CD4-positive, alpha-beta memory T cell (primary cell): ENCODE measurements around the gene CHSY1. TPM values are rescaled to one million over a fixed set of nuclear protein-coding genes. Genes with fewer than 3 reads are reported as not detected.

Source experiments
- CTCF ChIA-PET: fragments of 350-600 bp; sonication (Branson Sonifier 250); formaldehyde crosslinking; loops from one replicate; lab custom pipeline; 2021; ENCODE audit warnings: inconsistent platforms; ENCODE audit not compliant: partially characterized antibody; lab: Charles Lee
- POLR2A ChIA-PET: fragments of 350-600 bp; sonication (Branson Sonifier 250); formaldehyde crosslinking; loops from one replicate; lab custom pipeline; 2021; ENCODE audit not compliant: partially characterized antibody; lab: Charles Lee
- DNase-seq, 5 donors: peaks; one replicate each; pipeline versions ENCODE4 v3.0.0 to v3.0.0-alpha.2; 2020 to 2022; ENCODE audit warnings: mixed read lengths in 1 of 5
- H3K27ac ChIP-seq: one replicate; pipeline ENCODE4 v1.7.0; 2013; ENCODE audit warnings: low read depth, low read length
- H3K27me3 ChIP-seq: 2 replicates; pipeline ENCODE4 v1.7.0; 2013; ENCODE audit warnings: mild to moderate bottlenecking, low read length, moderate library complexity; ENCODE audit not compliant: insufficient read depth
- H3K36me3 ChIP-seq: 2 replicates; pipeline ENCODE4 v1.7.0; 2013; ENCODE audit warnings: mild to moderate bottlenecking, low read length, moderate library complexity; ENCODE audit not compliant: insufficient read depth
- H3K4me1 ChIP-seq: 2 replicates; pipeline ENCODE4 v1.7.0; 2013; ENCODE audit warnings: mild to moderate bottlenecking, low read length, moderate library complexity; ENCODE audit not compliant: insufficient read depth
- H3K4me3 ChIP-seq, 2 donors: one replicate each; pipeline ENCODE4 v1.7.0; 2013; ENCODE audit warnings: low read length in 2 of 2, mild to moderate bottlenecking in 1 of 2
- H3K9me3 ChIP-seq, 2 donors: one replicate each; pipeline ENCODE4 v1.7.0; 2013; ENCODE audit warnings: low read length in 2 of 2, control low read depth in 1 of 2; ENCODE audit not compliant: control insufficient read depth in 1 of 2
- H3K27ac Mint-ChIP-seq, 7 donors: one replicate each; pipeline ENCODE4 v1.8.0; 2020 to 2021; ENCODE audit warnings: mixed read lengths in 7 of 7, mild to moderate bottlenecking in 6 of 7, inconsistent platforms in 3 of 7, moderate library complexity in 3 of 7
- H3K27me3 Mint-ChIP-seq, 2 donors: one replicate each; pipeline ENCODE4 v1.8.0; 2020 to 2021; ENCODE audit warnings: mixed read lengths in 2 of 2
- H3K36me3 Mint-ChIP-seq, 2 donors: one replicate each; pipeline ENCODE4 v1.8.0; 2020 to 2021; ENCODE audit warnings: mixed read lengths in 2 of 2, inconsistent platforms in 1 of 2, mild to moderate bottlenecking in 1 of 2
- H3K4me1 Mint-ChIP-seq, 4 donors: one replicate each; pipeline ENCODE4 v1.8.0; 2020 to 2021; ENCODE audit warnings: mixed read lengths in 4 of 4, mild to moderate bottlenecking in 1 of 4
- H3K4me3 Mint-ChIP-seq, 8 donors: one replicate each; pipeline ENCODE4 v1.8.0; 2020 to 2021; ENCODE audit warnings: mixed read lengths in 8 of 8, mild to moderate bottlenecking in 7 of 8, moderate library complexity in 6 of 8, inconsistent platforms in 3 of 8
- H3K9me3 Mint-ChIP-seq, 8 donors: one replicate each; pipeline ENCODE4 v1.8.0; 2020 to 2021; ENCODE audit warnings: mixed read lengths in 8 of 8, mild to moderate bottlenecking in 5 of 8, inconsistent platforms in 3 of 8, moderate library complexity in 1 of 8
- intact Hi-C: fragments of 100-400 bp; cut with micrococcal nuclease; formaldehyde crosslinking; loops from one replicate; pipeline ENCODE4 v1.15.1; 2023
- polyA plus RNA-seq, 2 donors: library from polyadenylated mRNA; unstranded; fragments of 300-500 nt; fragmentation: Illumina TruSeq; gene quantifications; one replicate each; pipeline ENCODE4 v1.2.3, GENCODE V29; 2021
- total RNA-seq, 2 experiments: library from RNA; stranded (reverse); gene quantifications; one replicate each; pipeline ENCODE4 v1.2.3, GENCODE V29; 2021

Gene CHSY1
- total and polyA plus RNA-seq, 4 experiments from 2014 or later, result 0.64 to 11.9 (median 6.9) TPM

DNA sequence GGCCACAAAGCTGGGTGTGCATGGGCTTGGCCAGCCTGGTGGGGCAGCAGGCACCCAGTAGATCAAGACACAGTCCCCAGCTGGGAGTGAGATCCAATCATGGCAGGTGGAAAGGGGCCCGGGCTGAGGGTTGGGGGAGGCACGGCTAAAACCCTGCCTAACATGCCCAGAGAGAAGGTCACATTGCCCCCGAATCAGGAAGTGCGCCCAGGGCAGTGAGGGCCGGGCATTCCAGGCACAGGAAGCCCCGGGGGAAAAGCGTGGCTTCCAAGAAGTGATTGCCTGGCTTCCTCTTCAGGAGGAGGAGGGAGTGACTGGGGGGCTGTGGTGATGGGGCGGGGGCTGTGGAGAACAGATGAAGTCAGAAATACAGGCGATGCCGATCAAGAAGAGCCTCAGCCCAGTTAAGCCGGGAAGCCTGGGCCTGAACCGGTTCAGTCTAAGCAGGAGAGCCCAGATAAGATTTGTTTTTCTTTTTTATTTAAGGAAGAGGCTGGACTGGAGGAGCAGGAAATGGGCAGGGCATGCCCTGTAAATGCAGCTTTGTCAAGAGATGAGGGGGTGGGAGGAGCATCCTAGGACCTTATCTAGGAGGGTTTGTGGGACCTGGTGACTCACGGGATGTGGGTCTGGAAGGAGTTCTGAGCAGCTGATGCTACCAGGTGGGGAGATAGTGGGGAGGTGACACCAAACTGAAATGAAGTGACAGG, 83.9 kb downstream of the CHSY1 start:
- Mint-ChIP-seq H3K36me3 (peaks cover 15 to 16% of the 10 kb centered on the region in 2 donors), H3K4me1 (peaks cover 11 to 28% (median 19%) of the 10 kb centered on the region in 4 donors), H3K27ac (peak overlapping the region; percentile 33 to 93 (median 78)), H3K4me3 (peak overlapping the region; percentile 45 to 67 (median 56)), H3K9me3 (peaks cover 3 to 39% (median 36%) of the 10 kb centered on the region in 8 donors), H3K27me3 (no peaks in the 10 kb centered on the region)
- intact Hi-C loops, result no loop called here
- Histone ChIP-seq H3K4me3 (no peak overlapping the region), H3K36me3 (no peaks in the 10 kb centered on the region), H3K9me3 (peaks cover 0 to 16% of the 10 kb centered on the region in 2 donors), H3K4me1 (peaks cover 20% of the 10 kb centered on the region), H3K27ac (no peak overlapping the region), H3K27me3 (no peaks in the 10 kb centered on the region)
- peak; percentile 5 to 74 (median 18) for DNase-seq
- ChIA-PET POLR2A (interaction anchor here (1.0 to 1.1 kb wide), 3 partner anchors 42 to 84 kb away, joined by 3 to 4 read pairs (median 3); partner anchors contain the start of gene CHSY1), CTCF (interaction anchor here (0.7 to 1.2 kb wide), 3 partner anchors 8 to 121 kb away, joined by 3 to 6 read pairs (median 3); no protein-coding TSS in a partner anchor)

DNA sequence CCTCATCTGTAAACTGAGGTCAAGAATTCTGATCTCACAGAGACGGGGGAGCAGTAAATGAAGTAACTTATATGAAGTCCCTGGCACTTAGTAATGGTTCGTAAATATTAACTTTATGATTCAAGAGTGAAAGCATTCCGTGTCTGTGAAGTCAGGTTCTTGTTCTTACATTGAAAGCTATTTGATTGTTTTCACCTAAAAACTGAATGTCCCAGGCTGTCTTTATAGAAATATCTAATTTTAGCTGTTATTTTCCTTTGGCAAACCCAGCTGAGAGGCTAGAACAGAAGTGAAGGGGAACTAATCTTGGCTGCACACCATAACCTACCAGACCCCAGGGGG, 84.5 kb downstream of the CHSY1 start:
- no peaks in the 10 kb centered on the region for H3K36me3 ChIP-seq
- ChIA-PET CTCF (interaction anchor here (1.0 to 1.2 kb wide), 2 partner anchors 8 to 91 kb away, joined by 3 to 6 read pairs; no protein-coding TSS in a partner anchor), POLR2A (interaction anchor here (1.0 to 1.1 kb wide), 2 partner anchors 41 to 76 kb away, joined by 3 to 4 read pairs; no protein-coding TSS in a partner anchor)
- Mint-ChIP-seq H3K27me3 (no peaks in the 10 kb centered on the region), H3K9me3 (peaks cover 3 to 40% (median 37%) of the 10 kb centered on the region in 8 donors), H3K27ac (peak overlapping the region in 6 of 7 donors; percentile 33 to 93 (median 70)), H3K4me1 (peaks cover 11 to 28% (median 19%) of the 10 kb centered on the region in 4 donors), H3K36me3 (peaks cover 15 to 16% of the 10 kb centered on the region in 2 donors), H3K4me3 (peak overlapping the region in 5 of 8 donors; percentile 33 to 67 (median 57))
- DNase-seq, result no peak
- H3K4me3 ChIP-seq, result no peak overlapping the region
- peaks cover 0 to 16% of the 10 kb centered on the region in 2 donors for H3K9me3 ChIP-seq
- peaks cover 20% of the 10 kb centered on the region for H3K4me1 ChIP-seq
- intact Hi-C loops, result no loop called here
- H3K27me3 ChIP-seq, result no peaks in the 10 kb centered on the region
- no peak overlapping the region for H3K27ac ChIP-seq

DNA sequence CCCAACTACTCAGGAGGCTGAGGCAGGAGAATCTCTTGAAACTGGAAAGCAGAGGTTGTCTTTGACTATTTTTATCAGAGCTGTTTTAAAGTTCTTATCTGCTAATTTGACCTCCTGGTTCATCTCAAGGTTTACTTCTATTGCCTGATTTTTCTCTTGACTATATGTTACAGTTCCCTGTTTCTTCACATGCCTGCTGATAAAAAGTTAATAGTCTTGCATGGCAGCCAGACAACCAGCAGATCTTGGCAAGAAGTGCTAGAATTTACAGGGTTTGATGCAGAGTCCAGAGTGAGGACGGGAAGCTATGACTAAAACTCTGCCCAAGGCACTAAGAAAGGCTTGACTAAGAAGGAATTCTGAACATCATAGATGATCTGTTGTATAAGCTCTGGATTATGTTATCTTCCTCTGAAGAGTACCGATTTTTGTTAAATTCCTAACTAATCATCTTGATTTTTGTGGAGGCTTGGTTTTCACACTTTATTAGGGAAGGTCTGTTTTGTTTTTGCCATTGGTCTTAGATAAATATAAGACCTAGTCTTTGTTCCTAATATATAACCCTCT, 85.9 kb downstream of the CHSY1 start:
- Histone ChIP-seq H3K9me3 (peaks cover 0 to 16% of the 10 kb centered on the region in 2 donors), H3K36me3 (no peaks in the 10 kb centered on the region), H3K4me3 (no peak overlapping the region), H3K27me3 (no peaks in the 10 kb centered on the region), H3K27ac (no peak overlapping the region), H3K4me1 (peaks cover 20% of the 10 kb centered on the region)
- ChIA-PET POLR2A (no interaction called here), CTCF (interaction anchor here (1.5 kb wide), 1 partner anchor 12 kb away, joined by 3 read pairs; no protein-coding TSS in a partner anchor)
- Mint-ChIP-seq H3K9me3 (peaks cover 3 to 44% (median 38%) of the 10 kb centered on the region in 8 donors), H3K27ac (no peak overlapping the region), H3K36me3 (peaks cover 15 to 16% of the 10 kb centered on the region in 2 donors), H3K27me3 (no peaks in the 10 kb centered on the region), H3K4me3 (no peak overlapping the region), H3K4me1 (peaks cover 15 to 28% (median 19%) of the 10 kb centered on the region in 4 donors)
- DNase-seq, result no peak
- intact Hi-C loops, result no loop called here

DNA sequence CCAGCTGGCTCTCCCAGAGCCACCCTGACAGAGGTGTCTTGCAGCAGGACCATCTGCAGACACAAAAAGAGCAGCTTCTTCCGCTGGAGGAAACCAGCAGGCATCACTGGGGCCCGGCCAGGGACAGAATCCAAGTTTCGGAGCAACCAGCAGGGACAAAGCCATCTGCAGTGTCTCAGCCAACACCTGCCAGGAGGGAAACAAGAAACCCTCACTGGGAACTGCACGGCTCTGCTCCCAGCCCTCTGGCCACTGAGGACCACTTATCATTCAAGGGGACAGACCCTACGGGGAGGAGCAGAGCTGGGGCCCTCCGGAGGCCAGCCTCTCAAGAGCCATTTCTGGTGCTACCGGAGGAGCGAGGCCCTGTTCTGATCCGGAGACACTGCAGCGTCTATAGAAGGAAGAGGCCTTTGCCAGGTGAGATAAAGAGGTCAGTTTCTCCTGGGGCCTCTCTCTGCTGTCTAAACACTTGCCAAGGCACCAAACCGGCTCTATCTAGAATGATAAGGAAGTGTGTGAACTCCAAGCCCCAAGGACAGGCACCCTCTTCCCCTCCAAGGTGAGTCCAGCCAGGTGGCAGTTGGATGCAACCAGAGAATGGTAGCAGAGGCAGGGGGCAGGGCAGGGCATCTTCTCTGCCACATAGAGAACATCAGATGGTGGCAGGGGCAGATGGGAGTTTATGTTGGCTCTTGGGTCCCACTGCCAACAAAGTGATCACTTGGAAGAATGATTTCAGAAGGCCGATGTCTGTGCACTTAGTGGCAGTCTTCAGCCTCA, 89.0 kb downstream of the CHSY1 start:
- H3K4me1 Mint-ChIP-seq, result peaks cover 4 to 12% (median 8%) of the 10 kb centered on the region in 4 donors
- peak overlapping the region in 1 of 7 donors; percentile 8 for H3K27ac Mint-ChIP-seq
- ChIA-PET POLR2A (no interaction called here), CTCF (no interaction called here)
- H3K4me1 ChIP-seq, result peaks cover 5% of the 10 kb centered on the region
- H3K9me3 ChIP-seq, result peaks cover 0 to 16% of the 10 kb centered on the region in 2 donors
- H3K27me3 Mint-ChIP-seq, result no peaks in the 10 kb centered on the region
- no peaks in the 10 kb centered on the region for H3K27me3 ChIP-seq
- H3K9me3 Mint-ChIP-seq, result peaks cover 3 to 44% (median 38%) of the 10 kb centered on the region in 8 donors
- no peak overlapping the region for H3K4me3 ChIP-seq
- H3K27ac ChIP-seq, result no peak overlapping the region
- intact Hi-C loops, result no loop called here
- H3K36me3 Mint-ChIP-seq, result peaks cover 15 to 16% of the 10 kb centered on the region in 2 donors
- no peak for DNase-seq
- no peak overlapping the region for H3K4me3 Mint-ChIP-seq
- no peaks in the 10 kb centered on the region for H3K36me3 ChIP-seq

DNA sequence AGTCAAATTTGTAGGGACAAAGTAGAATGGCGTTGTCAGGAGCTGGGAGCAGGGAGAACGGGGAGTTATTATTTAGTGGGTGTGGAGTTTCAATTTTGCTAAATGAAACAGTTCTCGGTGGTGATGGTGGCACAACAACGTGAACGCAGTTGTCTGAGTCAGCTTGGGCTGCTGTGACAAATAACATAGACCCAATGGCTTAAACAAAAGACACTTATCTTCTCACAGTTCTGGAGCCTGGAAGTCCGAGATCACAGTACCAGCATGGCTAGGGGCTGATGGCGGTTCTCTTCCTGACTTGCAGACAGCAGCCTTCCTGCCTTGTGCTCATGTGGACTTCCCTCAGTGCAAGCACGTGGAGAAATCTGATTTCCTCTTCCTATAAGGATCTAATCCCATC, 90.2 kb downstream of the CHSY1 start:
- intact Hi-C loops, result no loop called here
- H3K4me3 ChIP-seq, result no peak overlapping the region
- no peaks in the 10 kb centered on the region for H3K4me1 ChIP-seq
- CTCF ChIA-PET, result no interaction called here
- Mint-ChIP-seq H3K27me3 (no peaks in the 10 kb centered on the region), H3K9me3 (peaks cover 3 to 37% (median 32%) of the 10 kb centered on the region in 8 donors), H3K27ac (peak overlapping the region in 1 of 7 donors; percentile 63), H3K36me3 (peaks cover 11 to 15% of the 10 kb centered on the region in 2 donors), H3K4me1 (peaks cover 0 to 4% (median 2%) of the 10 kb centered on the region in 4 donors), H3K4me3 (no peak overlapping the region)
- DNase-seq, result no peak
- POLR2A ChIA-PET, result no interaction called here
- H3K27me3 ChIP-seq, result no peaks in the 10 kb centered on the region
- no peaks in the 10 kb centered on the region for H3K36me3 ChIP-seq
- H3K9me3 ChIP-seq, result peaks cover 0 to 16% of the 10 kb centered on the region in 2 donors
- H3K27ac ChIP-seq, result no peak overlapping the region

DNA sequence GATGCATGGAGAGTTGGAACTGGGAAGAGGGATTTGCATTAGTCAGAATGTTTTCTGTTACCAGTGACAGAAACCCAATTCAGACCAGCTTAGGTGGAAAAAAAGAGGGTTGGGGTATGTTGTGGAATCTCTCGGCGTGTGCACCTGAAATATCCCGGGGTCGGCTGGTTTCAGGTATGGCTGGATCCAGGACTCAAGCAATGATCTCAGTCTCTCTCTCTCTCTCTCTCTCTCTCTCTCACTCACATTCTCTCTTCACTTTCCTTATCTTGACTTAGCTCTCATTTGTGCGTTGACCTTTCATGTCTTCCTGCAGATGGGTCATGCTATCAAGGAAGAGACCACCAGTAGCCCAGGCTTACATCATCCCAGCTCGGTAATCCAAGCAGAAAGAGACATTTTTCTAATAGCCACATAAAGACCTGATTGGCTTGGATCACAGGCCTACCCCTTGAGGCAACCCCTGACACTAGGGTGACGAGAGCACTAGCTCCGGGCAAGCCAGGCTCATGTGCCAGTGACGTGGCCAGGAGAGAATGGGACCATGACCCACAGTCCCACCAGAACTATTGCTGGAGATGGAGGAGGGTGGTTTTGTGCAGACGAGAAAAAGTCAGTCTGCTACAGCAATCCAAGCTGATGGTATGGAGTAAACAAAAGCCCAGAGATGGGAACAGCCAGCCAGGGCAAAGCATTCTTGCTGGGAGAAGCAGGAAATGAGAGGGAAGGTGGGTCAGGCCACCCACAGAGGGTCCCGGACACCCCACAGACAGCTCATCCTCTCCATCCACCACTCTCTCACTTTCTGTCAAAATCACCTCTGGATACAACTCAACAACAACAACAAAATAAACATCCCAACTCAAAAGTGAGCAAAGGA, 91.7 kb downstream of the CHSY1 start:
- H3K27ac ChIP-seq, result no peak overlapping the region
- H3K4me3 ChIP-seq, result no peak overlapping the region
- no peaks in the 10 kb centered on the region for H3K4me1 ChIP-seq
- H3K27me3 ChIP-seq, result no peaks in the 10 kb centered on the region
- DNase-seq, result no peak
- Mint-ChIP-seq H3K4me3 (peak overlapping the region in 1 of 8 donors; percentile 21), H3K36me3 (peaks cover 8% of the 10 kb centered on the region in 2 donors), H3K4me1 (peaks cover 0 to 4% (median 2%) of the 10 kb centered on the region in 4 donors), H3K27me3 (no peaks in the 10 kb centered on the region), H3K27ac (no peak overlapping the region), H3K9me3 (peaks cover 0 to 23% (median 19%) of the 10 kb centered on the region in 8 donors)
- H3K36me3 ChIP-seq, result no peaks in the 10 kb centered on the region
- intact Hi-C loops, result no loop called here
- peaks cover 0 to 6% of the 10 kb centered on the region in 2 donors for H3K9me3 ChIP-seq
- POLR2A ChIA-PET, result no interaction called here
- CTCF ChIA-PET, result interaction anchor here (1.1 to 1.2 kb wide), 2 partner anchors 8 to 17 kb away, joined by 3 read pairs; no protein-coding TSS in a partner anchor
